NCI-H1436 (cell line): ENCODE results near the gene GRHL3.

Experiments used
- DNase-seq: peaks from one replicate; lab custom pipeline; 2025; lab: John Stamatoyannopoulos, UW

The GRHL3 gene

GRCh38 chr1:24403806-24404205 is 84.6 kb downstream of the GRHL3 start:
- no peak for DNase-seq
